Endothelial cell of umbilical vein (primary cell): Measurements from ENCODE around the gene ZBTB7A. TPM values are rescaled to one million over a fixed set of nuclear protein-coding genes. Genes with fewer than 3 reads are reported as not detected.

Experiments used
- BruUV-seq: library from RNA; stranded (reverse); fragments of 400-500 nt; replicated peaks from 2 replicates; lab custom pipeline; 2021; lab: Mats Ljungman, UMichigan
- CTCF ChIA-PET: fragments of 300-600, 350-600 bp; sonication (Branson Sonifier 250); formaldehyde crosslinking; loops from one replicate; lab custom pipeline; 2021; ENCODE audit warnings: antibody characterized with exemption, inconsistent platforms; lab: Charles Lee
- POLR2A ChIA-PET: fragments of 300-600, 350-600 bp; sonication (Branson Sonifier 250); formaldehyde crosslinking; loops from one replicate; lab custom pipeline; 2021; ENCODE audit warnings: antibody characterized with exemption, inconsistent platforms; lab: Charles Lee
- DNase-seq: peaks from one replicate; pipeline ENCODE4 v3.0.0-alpha.2; 2011; ENCODE audit warnings: low read depth, low spot score
- FAIRE-seq: peaks from 2 replicates; lab custom pipeline; 2011; peaks lifted over from hg19 to GRCh38; lab: Jason Lieb, UNC
- H2AFZ ChIP-seq: 2 replicates; pipeline ENCODE4 v1.6.0; 2012; ENCODE audit warnings: low read depth, low read length, control low read depth, inconsistent platforms
- H3K27ac ChIP-seq: 2 replicates; pipeline ENCODE4 v1.5.1; 2011; ENCODE audit warnings: low read depth, mild to moderate bottlenecking, control low read depth, low read length, moderate library complexity; ENCODE audit not compliant: insufficient read depth
- H3K27me3 ChIP-seq, 2 experiments: 2 replicates each; pipeline versions ENCODE4 v1.6.0 to v1.6.1; 2011; ENCODE audit warnings: low read length in 2 of 2, mixed read lengths in 1 of 2; ENCODE audit not compliant: control insufficient read depth in 2 of 2, insufficient read depth in 2 of 2
- H3K36me3 ChIP-seq, 2 experiments: 2 replicates in 1 of 2; 3 replicates in 1 of 2; pipeline ENCODE4 v1.5.1; 2011; ENCODE audit warnings: low read length in 2 of 2, mild to moderate bottlenecking in 1 of 2, moderate library complexity in 1 of 2; ENCODE audit not compliant: control insufficient read depth in 2 of 2, insufficient read depth in 2 of 2; ENCODE audit errors: extremely low read depth in 1 of 2
- H3K4me1 ChIP-seq: 3 replicates; pipeline ENCODE4 v1.5.1; 2011; ENCODE audit warnings: mild to moderate bottlenecking, low read length; ENCODE audit not compliant: control insufficient read depth, insufficient read depth; ENCODE audit errors: extremely low read depth
- H3K4me2 ChIP-seq: 2 replicates; pipeline ENCODE4 v1.6.1; 2011; ENCODE audit warnings: low read length, control low read depth, mixed read lengths; ENCODE audit not compliant: insufficient read depth
- H3K4me3 ChIP-seq, 3 experiments: fragments of 200-600 bp in 1 of 3; sonication (generic), shearing (Covaris generic) in 1 of 3; replicated peaks in 1 of 3; 2 replicates each; pipeline ENCODE4 v1.5.1; 2011 to 2016; ENCODE audit warnings: control low read depth in 3 of 3, low read length in 3 of 3, mild to moderate bottlenecking in 2 of 3, inconsistent platforms in 1 of 3, low read depth in 1 of 3, moderate library complexity in 1 of 3; ENCODE audit not compliant: insufficient read depth in 1 of 3
- H3K79me2 ChIP-seq: 2 replicates; pipeline ENCODE4 v1.6.0; 2012; ENCODE audit warnings: low read length, inconsistent platforms; ENCODE audit not compliant: control insufficient read depth, insufficient read depth
- H3K9ac ChIP-seq: replicated peaks from 2 replicates; pipeline ENCODE3; 2011; ENCODE audit warnings: low read length, control low read depth; ENCODE audit not compliant: insufficient read depth; ENCODE audit errors: extremely low read depth
- H3K9me1 ChIP-seq: replicated peaks from 3 replicates; pipeline ENCODE4 v1.6.0; 2011; ENCODE audit warnings: mild to moderate bottlenecking, low read length; ENCODE audit not compliant: control insufficient read depth, insufficient read depth; ENCODE audit errors: extremely low read depth
- H3K9me3 ChIP-seq: replicated peaks from 2 replicates; pipeline ENCODE4 v1.5.1; 2012; ENCODE audit warnings: low read length, inconsistent platforms; ENCODE audit not compliant: control insufficient read depth, insufficient read depth
- H4K20me1 ChIP-seq: replicated peaks from 2 replicates; pipeline ENCODE3; 2011; ENCODE audit warnings: mild to moderate bottlenecking, low read length; ENCODE audit not compliant: control insufficient read depth, insufficient read depth; ENCODE audit errors: extremely low read depth
- EZH2 ChIP-seq: IDR thresholded peaks from 2 replicates; pipeline ENCODE4 v1.6.1; 2012; ENCODE audit warnings: borderline replicate concordance, low read depth, mild to moderate bottlenecking, moderate library complexity, low read length, inconsistent platforms; ENCODE audit not compliant: severe bottlenecking
- FOS ChIP-seq: IDR thresholded peaks from 2 replicates; pipeline ENCODE4 v1.6.1; 2011; ENCODE audit warnings: mild to moderate bottlenecking, low read length, moderate library complexity, borderline replicate concordance; ENCODE audit not compliant: insufficient read depth
- GATA2 ChIP-seq: IDR thresholded peaks from 2 replicates; pipeline ENCODE4 v1.7.0; 2011; ENCODE audit warnings: low read depth, mild to moderate bottlenecking, moderate library complexity, mixed read lengths, low read length; ENCODE audit not compliant: insufficient read length, insufficient read depth
- JUN ChIP-seq: IDR thresholded peaks from 2 replicates; pipeline ENCODE4 v1.6.1; 2011; ENCODE audit warnings: borderline replicate concordance, low read depth; ENCODE audit not compliant: insufficient read length, insufficient read depth
- MYC ChIP-seq: IDR thresholded peaks from one replicate; pipeline ENCODE4 v1.6.1; 2011; ENCODE audit warnings: mild to moderate bottlenecking, low read depth, low read length
- POLR2A ChIP-seq: IDR thresholded peaks from 2 replicates; pipeline ENCODE4 v1.6.1; 2012; ENCODE audit warnings: low read depth, mild to moderate bottlenecking, control low read depth, low read length
- POLR2AphosphoS5 ChIP-seq: IDR thresholded peaks from 2 replicates; pipeline ENCODE4 v1.6.1; 2012; ENCODE audit warnings: low read depth, mild to moderate bottlenecking, control low read depth, low read length, moderate library complexity; ENCODE audit not compliant: insufficient read depth
- dilution Hi-C: fragments of 300-500 bp; cut with MboI; formaldehyde crosslinking; loops from one replicate; pipeline ENCODE4 v1.15.0; 2019; ENCODE audit warnings: low sequenced_read_pairs; ENCODE audit not compliant: extremely low pct_ligation_motif_present
- intact Hi-C: fragments of 100-400 bp; cut with micrococcal nuclease; formaldehyde crosslinking; loops from one replicate; pipeline ENCODE4 v1.10.0; 2022
- polyA plus RNA-seq, 4 experiments: library from polyadenylated mRNA; depleted of rRNA in 3 of 4; stranded (reverse) in 3 of 4; unstranded in 1 of 4; fragments of >200 nt; gene quantifications; 2 replicates each; pipeline versions ENCODE4 v1.2.1 to v1.2.3, GENCODE V29; 2011 to 2012; ENCODE audit warnings: missing spikeins in 1 of 4
- total RNA-seq: library from RNA; stranded (reverse); gene quantifications from 2 replicates; pipeline ENCODE4 v1.2.3, GENCODE V29; 2021
- TF ChIP-seq, protein P1 (sequence below): IDR thresholded peaks from 2 replicates; pipeline ENCODE4 v1.6.1; 2011; ENCODE audit not compliant: insufficient read depth, insufficient read length
- TF ChIP-seq, protein P2 (sequence below), 2 donors: IDR thresholded peaks; 1 replicate in 1 of 2; 2 replicates in 1 of 2; pipeline ENCODE4 v1.5.1; 2011; ENCODE audit warnings: low read length in 2 of 2, mild to moderate bottlenecking in 2 of 2, moderate library complexity in 2 of 2, control low read depth in 1 of 2, inconsistent platforms in 1 of 2, low read depth in 1 of 2; ENCODE audit not compliant: insufficient read depth in 1 of 2; ENCODE audit errors: extremely low read depth in 1 of 2

ZBTB7A gene
- total and polyA plus RNA-seq, 2 donors (not counting 3 experiments of a cell fraction or from before 2014, with no cell fraction given) = 8.2 to 29.0 TPM

DNA sequence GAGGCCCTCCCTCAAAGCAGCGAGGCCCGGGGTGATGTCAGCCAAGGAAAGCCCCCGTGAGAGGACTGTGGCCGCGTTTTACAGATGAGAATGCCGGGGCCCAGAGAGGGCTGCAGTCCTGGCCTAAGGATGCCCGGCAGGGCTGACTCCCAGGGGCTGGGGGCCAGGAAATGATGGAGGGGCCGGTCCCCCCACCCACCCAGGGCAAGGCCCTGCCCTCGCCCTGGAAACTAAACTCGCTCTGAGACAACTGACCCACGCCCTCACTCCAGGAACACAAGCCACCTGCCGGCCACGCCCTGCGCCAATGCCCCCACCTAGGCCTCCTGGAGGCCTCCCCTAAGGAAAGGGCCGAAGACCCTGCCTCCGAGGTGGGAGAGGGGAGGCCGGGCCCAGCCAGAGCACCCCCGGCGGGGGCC, 7.2 kb downstream of the ZBTB7A start:
- H3K9me1 ChIP-seq = no peaks in the 10 kb centered on the region
- no peaks in the 10 kb centered on the region for H4K20me1 ChIP-seq
- peaks cover 96% of the 10 kb centered on the region for H3K79me2 ChIP-seq
- no peaks in the 10 kb centered on the region for H3K27me3 ChIP-seq
- intact Hi-C loops = no loop called here
- no peak for DNase-seq
- FAIRE-seq = no peak
- peaks cover 0 to 9% of the 10 kb centered on the region in 2 experiments for H3K36me3 ChIP-seq
- H3K4me2 ChIP-seq = no peak overlapping the region
- peak overlapping the region; percentile 57 for H3K27ac ChIP-seq
- H3K9ac ChIP-seq = no peak overlapping the region
- dilution Hi-C loops = no loop called here
- ChIA-PET POLR2A (no interaction called here), CTCF (interaction anchor here (1.4 kb wide), 1 partner anchor 15 kb away, joined by 4 read pairs; no protein-coding TSS in a partner anchor)
- H2AFZ ChIP-seq = no peak overlapping the region
- BruUV-seq = no TSS peak
- peaks cover 25% of the 10 kb centered on the region for H3K4me1 ChIP-seq
- no peaks in the 10 kb centered on the region for H3K9me3 ChIP-seq
- TF ChIP-seq MYC = no peak
- TF ChIP-seq, protein P1, sequence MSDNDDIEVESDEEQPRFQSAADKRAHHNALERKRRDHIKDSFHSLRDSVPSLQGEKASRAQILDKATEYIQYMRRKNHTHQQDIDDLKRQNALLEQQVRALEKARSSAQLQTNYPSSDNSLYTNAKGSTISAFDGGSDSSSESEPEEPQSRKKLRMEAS = no peak
- TF ChIP-seq POLR2AphosphoS5 = no peak
- no peak for TF ChIP-seq FOS
- TF ChIP-seq POLR2A = no peak
- TF ChIP-seq EZH2 = no peak
- TF ChIP-seq, protein P2, sequence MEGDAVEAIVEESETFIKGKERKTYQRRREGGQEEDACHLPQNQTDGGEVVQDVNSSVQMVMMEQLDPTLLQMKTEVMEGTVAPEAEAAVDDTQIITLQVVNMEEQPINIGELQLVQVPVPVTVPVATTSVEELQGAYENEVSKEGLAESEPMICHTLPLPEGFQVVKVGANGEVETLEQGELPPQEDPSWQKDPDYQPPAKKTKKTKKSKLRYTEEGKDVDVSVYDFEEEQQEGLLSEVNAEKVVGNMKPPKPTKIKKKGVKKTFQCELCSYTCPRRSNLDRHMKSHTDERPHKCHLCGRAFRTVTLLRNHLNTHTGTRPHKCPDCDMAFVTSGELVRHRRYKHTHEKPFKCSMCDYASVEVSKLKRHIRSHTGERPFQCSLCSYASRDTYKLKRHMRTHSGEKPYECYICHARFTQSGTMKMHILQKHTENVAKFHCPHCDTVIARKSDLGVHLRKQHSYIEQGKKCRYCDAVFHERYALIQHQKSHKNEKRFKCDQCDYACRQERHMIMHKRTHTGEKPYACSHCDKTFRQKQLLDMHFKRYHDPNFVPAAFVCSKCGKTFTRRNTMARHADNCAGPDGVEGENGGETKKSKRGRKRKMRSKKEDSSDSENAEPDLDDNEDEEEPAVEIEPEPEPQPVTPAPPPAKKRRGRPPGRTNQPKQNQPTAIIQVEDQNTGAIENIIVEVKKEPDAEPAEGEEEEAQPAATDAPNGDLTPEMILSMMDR (IDR thresholded peaks at IDR 0.05; ENCODE audit: extremely low read depth in 1 of 2, insufficient read depth in 1 of 2, low read depth in 1 of 2, low read length in 2 of 2) = no peak
- no peak for TF ChIP-seq JUN
- no peak for TF ChIP-seq GATA2
- no peak overlapping the region for H3K4me3 ChIP-seq
